Mesendoderm (in vitro differentiated cells): ENCODE measurements around the gene TTC36.

Experiments
- DNase-seq: peaks from one replicate; pipeline ENCODE4 v3.0.0; 2013
- H2AK5ac ChIP-seq: 2 replicates; pipeline ENCODE4 v1.6.1; 2013; ENCODE audit warnings: low read length, inconsistent platforms
- H2BK120ac ChIP-seq: 2 replicates; pipeline ENCODE4 v1.6.1; 2013; ENCODE audit warnings: low read depth, mild to moderate bottlenecking, low read length, moderate library complexity, mixed read lengths
- H2BK15ac ChIP-seq: replicated peaks from 2 replicates; pipeline ENCODE4 v1.6.1; 2013; ENCODE audit warnings: low read depth, mild to moderate bottlenecking, moderate library complexity
- H2BK5ac ChIP-seq: 2 replicates; pipeline ENCODE4 v1.6.1; 2013; ENCODE audit warnings: low read length, inconsistent platforms
- H3K18ac ChIP-seq: 2 replicates; pipeline ENCODE4 v1.6.1; 2013; ENCODE audit warnings: mild to moderate bottlenecking, low read length, mixed read lengths
- H3K23ac ChIP-seq: one replicate; pipeline ENCODE4 v1.6.1; 2013; ENCODE audit warnings: low read length
- H3K27ac ChIP-seq: 2 replicates; pipeline ENCODE4 v1.5.1; 2013; ENCODE audit warnings: low read depth, mild to moderate bottlenecking, inconsistent platforms, low read length, moderate library complexity
- H3K27me3 ChIP-seq: 2 replicates; pipeline ENCODE4 v1.6.1; 2013; ENCODE audit warnings: low read length, control low read depth, mild to moderate bottlenecking, inconsistent platforms; ENCODE audit not compliant: insufficient read depth, poor library complexity
- H3K36me3 ChIP-seq: 2 replicates; pipeline ENCODE4 v1.6.1; 2013; ENCODE audit warnings: low read length, inconsistent platforms; ENCODE audit not compliant: control insufficient read depth, insufficient read depth
- H3K4ac ChIP-seq: one replicate; pipeline ENCODE4 v1.6.1; 2013; ENCODE audit warnings: low read depth, mild to moderate bottlenecking, low read length, moderate library complexity
- H3K4me1 ChIP-seq: 2 replicates; pipeline ENCODE4 v1.6.1; 2013; ENCODE audit warnings: low read depth, low read length, inconsistent platforms; ENCODE audit not compliant: control insufficient read depth
- H3K4me2 ChIP-seq: 2 replicates; pipeline ENCODE4 v1.6.1; 2013; ENCODE audit warnings: low read length
- H3K4me3 ChIP-seq: 2 replicates; pipeline ENCODE4 v1.5.1; 2013; ENCODE audit warnings: mild to moderate bottlenecking, low read length
- H3K56ac ChIP-seq: one replicate; pipeline ENCODE4 v1.6.1; 2013; ENCODE audit warnings: low read length
- H3K79me1 ChIP-seq: 2 replicates; pipeline ENCODE4 v1.6.1; 2013; ENCODE audit warnings: low read length, inconsistent platforms
- H3K79me2 ChIP-seq: 2 replicates; pipeline ENCODE4 v1.6.1; 2013; ENCODE audit warnings: mild to moderate bottlenecking, low read length; ENCODE audit not compliant: control insufficient read depth, insufficient read depth
- H3K9ac ChIP-seq: 2 replicates; pipeline ENCODE4 v1.6.1; 2013; ENCODE audit warnings: low read length, inconsistent platforms
- H4K5ac ChIP-seq: one replicate; pipeline ENCODE4 v1.6.1; 2013; ENCODE audit warnings: low read length
- H4K8ac ChIP-seq: one replicate; pipeline ENCODE4 v1.6.1; 2013; ENCODE audit warnings: low read depth, mild to moderate bottlenecking, control low read depth, low read length, moderate library complexity
- WGBS: extraction: QIAGEN DNeasy Blood & Tissue Kit; methylation state at CpG from one replicate; pipeline ENCODE4 v1.1.7; 2013; ENCODE audit warnings: low lambda C conversion rate, missing lambda C conversion rate; ENCODE audit not compliant: insufficient coverage; ENCODE audit errors: extremely low coverage; 5-methylcytosine and 5-hydroxymethylcytosine counted together

TTC36 gene

GRCh38 chr11:118529584-118530175 lies 2.4 kb downstream of the TTC36 start:
- no peak overlapping the region for H3K23ac ChIP-seq
- no peak overlapping the region for H2BK120ac ChIP-seq
- DNase-seq, result peak; percentile 66

GRCh38 chr11:118530180-118530682 lies 3.0 kb downstream of the TTC36 start:
- Histone ChIP-seq H3K9ac (peak overlapping the region; percentile 71), H2BK15ac (no peak overlapping the region), H3K4me3 (peak overlapping the region; percentile 70), H3K4me2 (peak overlapping the region; percentile 65), H3K4me1 (no peaks in the 10 kb centered on the region), H3K79me1 (no peaks in the 10 kb centered on the region), H3K23ac (peak overlapping the region; percentile 50), H3K27me3 (no peaks in the 10 kb centered on the region), H2BK120ac (no peak overlapping the region), H4K5ac (no peak overlapping the region), H2AK5ac (no peak overlapping the region), H3K18ac (peak overlapping the region; percentile 33), H3K56ac (peak overlapping the region; percentile 84), H3K36me3 (no peaks in the 10 kb centered on the region), H4K8ac (no peak overlapping the region), H3K27ac (no peak overlapping the region), H3K4ac (no peak overlapping the region), H2BK5ac (no peak overlapping the region), H3K79me2 (no peaks in the 10 kb centered on the region)
- no CpG with 5 or more reads among the region's 31 CpGs for WGBS
- no peak for DNase-seq

More at GRCh38 chr11:118529584-118530175, 2.4 kb downstream of the TTC36 start:
- Histone ChIP-seq H3K4me3 (no peak overlapping the region), H3K79me2 (no peaks in the 10 kb centered on the region), H3K4ac (no peak overlapping the region), H3K27ac (no peak overlapping the region), H4K8ac (no peak overlapping the region), H3K79me1 (no peaks in the 10 kb centered on the region), H3K18ac (no peak overlapping the region), H2BK15ac (no peak overlapping the region), H3K27me3 (no peaks in the 10 kb centered on the region), H2AK5ac (no peak overlapping the region), H2BK5ac (no peak overlapping the region), H3K4me1 (no peaks in the 10 kb centered on the region), H4K5ac (no peak overlapping the region), H3K56ac (no peak overlapping the region), H3K4me2 (no peak overlapping the region), H3K9ac (no peak overlapping the region), H3K36me3 (peaks cover 5% of the 10 kb centered on the region)
- WGBS, result no CpG with 5 or more reads among the region's 5 CpGs

DNA sequence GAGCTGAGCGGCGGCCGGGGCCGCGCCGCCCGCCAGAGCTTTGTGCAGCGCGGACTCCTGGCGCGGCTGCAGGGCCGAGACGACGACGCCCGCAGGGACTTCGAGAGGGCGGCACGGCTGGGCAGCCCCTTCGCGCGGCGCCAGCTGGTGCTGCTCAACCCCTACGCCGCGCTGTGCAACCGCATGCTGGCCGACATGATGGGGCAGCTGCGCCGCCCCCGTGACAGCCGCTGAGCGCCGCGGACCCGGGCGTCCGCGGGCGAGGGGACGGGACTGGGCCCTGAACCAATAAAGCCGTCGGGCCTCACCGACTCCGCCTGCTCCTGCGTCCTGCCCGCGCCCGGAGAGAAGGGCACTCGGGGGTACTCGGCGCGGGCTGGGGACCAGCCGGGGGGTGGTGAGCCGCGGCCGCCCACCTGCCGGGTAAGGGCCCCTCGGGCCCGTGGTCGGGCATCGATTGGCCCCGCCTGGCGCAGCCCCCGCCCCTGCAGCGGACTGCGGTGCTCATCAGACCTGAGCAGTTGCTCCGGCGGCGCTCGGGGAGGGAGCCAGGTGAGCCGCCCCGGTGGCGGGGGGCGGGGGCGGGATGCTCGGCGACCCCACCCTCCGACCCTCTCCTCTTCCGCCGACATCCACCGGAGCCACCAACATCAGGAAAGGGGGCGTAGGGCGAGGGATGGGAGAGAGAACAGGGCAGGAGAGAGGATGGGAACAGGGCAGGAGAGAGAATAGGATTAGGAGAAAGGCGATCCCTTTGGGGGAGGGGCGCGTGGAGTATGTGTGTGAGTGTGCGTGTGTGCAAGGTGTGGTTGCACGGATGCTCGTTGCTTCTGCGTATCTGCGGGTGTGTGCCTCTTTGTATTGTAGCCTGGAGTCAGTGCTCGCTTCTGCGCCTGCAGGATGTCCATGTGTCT lies 3.7 kb downstream of the TTC36 start, which contains the start of gene TMEM25:
TSS of gene TMEM25 (plus strand) at position 510 of the 914 bp plus-strand sequence. CDS start 610 bp downstream, outside the sequence.
- Histone ChIP-seq H3K4me1 (no peaks in the 10 kb centered on the region), H2BK15ac (no peak within 1 kb of the TSS), H2BK120ac (no peak within 1 kb of the TSS), H3K27ac (no peak within 1 kb of the TSS), H3K4me3 (peak within 1 kb of the TSS; percentile 89), H4K8ac (no peak within 1 kb of the TSS), H3K9ac (peak within 1 kb of the TSS; percentile 88), H3K4me2 (peak within 1 kb of the TSS; percentile 65), H2AK5ac (no peak within 1 kb of the TSS), H3K18ac (peak within 1 kb of the TSS; percentile 33), H3K4ac (no peak within 1 kb of the TSS), H3K79me1 (no peaks in the 10 kb centered on the region), H2BK5ac (no peak within 1 kb of the TSS), H4K5ac (no peak within 1 kb of the TSS), H3K23ac (peak within 1 kb of the TSS; percentile 74), H3K56ac (peak within 1 kb of the TSS; percentile 97), H3K36me3 (no peaks in the 10 kb centered on the region), H3K79me2 (no peaks in the 10 kb centered on the region), H3K27me3 (no peaks in the 10 kb centered on the region)
- peak; percentile 79 for DNase-seq
- no CpG with 5 or more reads among the region's 94 CpGs for WGBS

GRCh38 chr11:118531597-118532084 lies 4.4 kb downstream of the TTC36 start:
- Histone ChIP-seq H3K27ac (no peak overlapping the region), H3K79me1 (no peaks in the 10 kb centered on the region)
- DNase-seq, result no peak

GRCh38 chr11:118532091-118532490 lies 4.8 kb downstream of the TTC36 start:
- no CpG with 5 or more reads among the region's 10 CpGs for WGBS
- Histone ChIP-seq H3K27me3 (no peaks in the 10 kb centered on the region), H3K18ac (no peak overlapping the region), H3K36me3 (no peaks in the 10 kb centered on the region), H3K4me3 (no peak overlapping the region), H3K27ac (no peak overlapping the region), H3K79me2 (no peaks in the 10 kb centered on the region), H4K5ac (no peak overlapping the region), H2BK5ac (no peak overlapping the region), H3K4me2 (no peak overlapping the region), H3K4me1 (no peaks in the 10 kb centered on the region), H2BK15ac (no peak overlapping the region), H3K9ac (peak overlapping the region; percentile 88), H3K4ac (no peak overlapping the region), H3K56ac (no peak overlapping the region), H2BK120ac (no peak overlapping the region), H3K23ac (no peak overlapping the region), H4K8ac (no peak overlapping the region), H3K79me1 (no peaks in the 10 kb centered on the region), H2AK5ac (no peak overlapping the region)
- no peak for DNase-seq

More at GRCh38 chr11:118531597-118532084, 4.4 kb downstream of the TTC36 start:
- peak overlapping the region; percentile 59 for H3K4me2 ChIP-seq
- H3K9ac ChIP-seq, result peak overlapping the region; percentile 88
- H3K4me1 ChIP-seq, result no peaks in the 10 kb centered on the region
- H3K79me2 ChIP-seq, result no peaks in the 10 kb centered on the region
- no peak overlapping the region for H3K18ac ChIP-seq
- no peak overlapping the region for H4K5ac ChIP-seq
- H3K36me3 ChIP-seq, result no peaks in the 10 kb centered on the region
- H2BK15ac ChIP-seq, result no peak overlapping the region
- no CpG with 5 or more reads among the region's 12 CpGs for WGBS
- H3K23ac ChIP-seq, result no peak overlapping the region
- H3K56ac ChIP-seq, result peak overlapping the region; percentile 97
- H2AK5ac ChIP-seq, result no peak overlapping the region
- no peaks in the 10 kb centered on the region for H3K27me3 ChIP-seq
- H2BK5ac ChIP-seq, result no peak overlapping the region
- H4K8ac ChIP-seq, result no peak overlapping the region
- H3K4ac ChIP-seq, result no peak overlapping the region
- no peak overlapping the region for H2BK120ac ChIP-seq
- H3K4me3 ChIP-seq, result peak overlapping the region; percentile 89
